ENCODE data around the gene OBSCN.

GRCh38 chr1:228210712-228211530 lies 3.1 kb downstream of the OBSCN start:
- TF ChIP-seq CTCF (conservative IDR thresholded peaks at IDR 0.05; ENCODE audit: low read length) (no peak), EZH2phosphoT487 (IDR thresholded peaks at IDR 0.05; ENCODE audit: borderline replicate concordance) (no peak)
